GM21367 (cell line): ENCODE results near the gene AGFG2.
"Not testable (repeated sequence)": the region's sequence is repeated elsewhere in the genome, so short reads cannot be mapped to it uniquely, and the experiment has no call there.

Experiments
- ATAC-seq: cut with Tn5 transposase; IDR thresholded peaks from one replicate; pipeline ENCODE4 v1.9.1; 2021; ENCODE audit not compliant: unreplicated experiment

The AGFG2 gene

GRCh38 chr7:100519580-100519979, 19.4 kb upstream of the AGFG2 start:
- no peak for ATAC-seq

GRCh38 chr7:100520138-100520537, 18.9 kb upstream of the AGFG2 start:
- ATAC-seq, result no peak

- no peak for ATAC-seq
Measured at GRCh38 chr7:100521076-100521475, 17.9 kb upstream of the AGFG2 start.

- ATAC-seq, result not testable (repeated sequence)
Measured at GRCh38 chr7:100521909-100522593, 17.0 kb upstream of the AGFG2 start.

- not testable (repeated sequence) for ATAC-seq
Measured at GRCh38 chr7:100523192-100523591, 15.8 kb upstream of the AGFG2 start.

GRCh38 chr7:100528108-100528866, 10.7 kb upstream of the AGFG2 start:
- ATAC-seq, result not testable (repeated sequence)

GRCh38 chr7:100532165-100533022, 6.6 kb upstream of the AGFG2 start:
- ATAC-seq, result no peak

GRCh38 chr7:100535982-100536381, 3.0 kb upstream of the AGFG2 start:
- ATAC-seq, result not testable (repeated sequence)

GRCh38 chr7:100536695-100537094, 2.3 kb upstream of the AGFG2 start:
- ATAC-seq, result not testable (repeated sequence)

GRCh38 chr7:100538348-100538653, 702 bp upstream of the AGFG2 start:
- no peak for ATAC-seq

- ATAC-seq, result no peak
Measured at GRCh38 chr7:100539436-100540006, 518 bp downstream of the AGFG2 start.

- ATAC-seq, result no peak
Measured at GRCh38 chr7:100540073-100540723, 1.2 kb downstream of the AGFG2 start.

- ATAC-seq, result not testable (repeated sequence)
Measured at GRCh38 chr7:100541309-100541708, 2.3 kb downstream of the AGFG2 start.

- ATAC-seq, result no peak
Measured at GRCh38 chr7:100543586-100543985, 4.6 kb downstream of the AGFG2 start.

- no peak for ATAC-seq
Measured at GRCh38 chr7:100544386-100544785, 5.4 kb downstream of the AGFG2 start.

- no peak for ATAC-seq
Measured at GRCh38 chr7:100544967-100545359, 6.0 kb downstream of the AGFG2 start.

- peak; percentile 43 for ATAC-seq
Measured at GRCh38 chr7:100545360-100546128, 6.5 kb downstream of the AGFG2 start.

GRCh38 chr7:100546129-100546925, 7.3 kb downstream of the AGFG2 start:
- no peak for ATAC-seq
